Measurements from ENCODE around the gene OPA3. TPM values are rescaled to one million over a fixed set of nuclear protein-coding genes. Genes with fewer than 3 reads are reported as not detected.
A peak's percentile ranks its signal among the peaks of the same experiment; 100 is the strongest.

The OPA3 gene
- total and polyA plus RNA-seq, 4 donors: 2.0 to 8.8 (median 5.7) TPM

DNA sequence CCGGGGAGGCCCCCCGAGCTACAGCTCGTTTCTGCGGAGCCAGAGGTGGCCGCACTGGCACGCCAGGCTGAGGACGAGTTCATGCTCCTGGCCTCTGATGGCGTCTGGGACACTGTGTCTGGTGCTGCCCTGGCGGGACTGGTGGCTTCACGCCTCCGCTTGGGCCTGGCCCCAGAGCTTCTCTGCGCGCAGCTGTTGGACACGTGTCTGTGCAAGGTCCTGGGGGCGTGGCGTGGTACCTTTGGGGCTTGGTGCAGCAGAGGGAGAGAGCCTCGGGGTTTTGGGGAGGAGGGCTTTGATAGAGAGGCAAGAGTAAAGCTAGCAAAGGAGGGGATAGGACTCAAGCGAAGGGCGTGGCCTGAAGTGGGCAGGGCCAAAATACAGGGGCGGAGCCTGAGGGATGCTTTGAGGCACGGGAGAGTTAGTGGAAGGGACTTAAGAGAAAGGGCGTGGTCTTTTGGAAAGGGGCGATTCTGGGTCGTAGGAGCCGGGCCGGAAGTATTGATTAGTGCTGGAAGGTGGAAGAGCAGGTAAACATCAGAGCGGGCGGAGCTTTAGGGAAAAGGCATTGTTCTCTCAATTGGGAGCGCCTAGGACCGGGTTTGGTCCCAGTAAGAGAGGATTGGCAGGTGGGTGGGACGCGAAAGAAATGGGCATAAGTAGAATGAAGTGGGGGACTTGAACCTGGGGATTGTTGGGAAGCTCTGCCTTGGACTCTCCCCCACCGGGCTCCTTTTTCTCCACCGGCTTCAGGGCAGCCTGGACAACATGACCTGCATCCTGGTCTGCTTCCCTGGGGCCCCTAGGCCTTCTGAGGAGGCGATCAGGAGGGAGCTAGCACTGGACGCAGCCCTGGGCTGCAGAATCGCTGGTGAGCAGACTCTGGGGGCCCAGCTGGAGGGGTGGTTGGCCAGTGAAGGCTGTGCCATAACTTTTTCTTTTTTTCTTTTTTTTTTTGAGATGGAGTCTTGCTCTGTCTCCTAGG is 85.1 kb downstream of the OPA3 start:
- ATAC-seq (ENCODE audit: low FRiP score) (no peak), DNase-seq (peak in 1 of 2 donors; percentile 71)
- intact Hi-C loops (cut with DNase I): no loop called here
- WGBS, 2 donors: 10 to 11% methylated on average over 37 of the region's 37 CpGs
- no peaks in the 10 kb centered on the region for H3K4me1 ChIP-seq (ENCODE audit: control insufficient read depth in 1 of 2, insufficient read depth in 2 of 2, low read length in 2 of 2)
- H3K9me3 ChIP-seq (ENCODE audit: control insufficient read depth, low read length): no peaks in the 10 kb centered on the region
- H3K27me3 ChIP-seq (ENCODE audit: control insufficient read depth in 1 of 2, insufficient read depth in 2 of 2, low read length in 1 of 2): no peaks in the 10 kb centered on the region
- no peak overlapping the region for H3K27ac ChIP-seq (ENCODE audit: low read depth in 1 of 2, low read length in 2 of 2)
- no peaks in the 10 kb centered on the region for H3K36me3 ChIP-seq (ENCODE audit: control insufficient read depth in 1 of 2, insufficient read depth in 2 of 2, low read length in 1 of 2)
- no peak overlapping the region for H3K4me3 ChIP-seq (ENCODE audit: low read length in 2 of 2)

DNA sequence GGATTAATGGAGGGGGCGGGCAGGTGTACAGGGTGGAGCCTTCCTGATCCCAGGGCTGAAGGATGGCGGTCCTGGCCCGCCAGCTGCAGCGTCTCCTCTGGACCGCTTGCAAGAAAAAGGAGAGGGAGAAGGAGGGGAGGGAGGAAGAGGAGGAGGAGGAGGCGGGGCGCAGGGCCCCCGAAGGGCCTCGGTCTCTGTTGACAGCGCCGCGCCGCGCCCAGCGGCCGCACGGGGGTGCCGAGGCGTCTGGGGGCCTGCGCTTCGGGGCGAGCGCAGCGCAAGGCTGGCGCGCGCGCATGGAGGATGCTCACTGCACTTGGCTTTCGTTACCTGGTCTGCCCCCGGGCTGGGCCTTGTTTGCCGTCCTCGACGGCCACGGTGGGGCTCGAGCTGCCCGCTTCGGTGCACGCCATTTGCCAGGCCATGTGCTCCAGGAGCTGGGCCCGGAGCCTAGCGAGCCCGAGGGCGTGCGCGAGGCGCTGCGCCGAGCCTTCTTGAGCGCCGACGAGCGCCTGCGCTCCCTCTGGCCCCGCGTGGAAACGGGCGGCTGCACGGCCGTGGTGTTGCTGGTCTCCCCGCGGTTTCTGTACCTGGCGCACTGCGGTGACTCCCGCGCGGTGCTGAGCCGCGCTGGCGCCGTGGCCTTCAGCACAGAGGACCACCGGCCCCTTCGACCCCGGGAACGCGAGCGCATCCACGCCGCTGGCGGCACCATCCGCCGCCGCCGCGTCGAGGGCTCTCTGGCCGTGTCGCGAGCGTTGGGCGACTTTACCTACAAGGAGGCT is 86.0 kb downstream of the OPA3 start, which contains the start of gene PPM1N:
TSS of gene PPM1N (plus strand) at position 33 of the 785 bp plus-strand sequence. CDS start at position 63, 30 bp downstream.
- no peaks in the 10 kb centered on the region for H3K9me3 ChIP-seq (ENCODE audit: control insufficient read depth, low read length)
- no peak within 1 kb of the TSS for H3K4me3 ChIP-seq (ENCODE audit: low read length in 2 of 2)
- no peaks in the 10 kb centered on the region for H3K27me3 ChIP-seq (ENCODE audit: control insufficient read depth in 1 of 2, insufficient read depth in 2 of 2, low read length in 1 of 2)
- ATAC-seq (ENCODE audit: low FRiP score) (no peak), DNase-seq (no peak)
- H3K36me3 ChIP-seq (ENCODE audit: control insufficient read depth in 1 of 2, insufficient read depth in 2 of 2, low read length in 1 of 2): no peaks in the 10 kb centered on the region
- no peak within 1 kb of the TSS for H3K27ac ChIP-seq (ENCODE audit: low read depth in 1 of 2, low read length in 2 of 2)
- no peaks in the 10 kb centered on the region for H3K4me1 ChIP-seq (ENCODE audit: control insufficient read depth in 1 of 2, insufficient read depth in 2 of 2, low read length in 2 of 2)
- 2% methylated on average over 76 to 89 of the region's 89 CpGs for WGBS, 2 donors
- intact Hi-C loops (cut with DNase I): no loop called here

DNA sequence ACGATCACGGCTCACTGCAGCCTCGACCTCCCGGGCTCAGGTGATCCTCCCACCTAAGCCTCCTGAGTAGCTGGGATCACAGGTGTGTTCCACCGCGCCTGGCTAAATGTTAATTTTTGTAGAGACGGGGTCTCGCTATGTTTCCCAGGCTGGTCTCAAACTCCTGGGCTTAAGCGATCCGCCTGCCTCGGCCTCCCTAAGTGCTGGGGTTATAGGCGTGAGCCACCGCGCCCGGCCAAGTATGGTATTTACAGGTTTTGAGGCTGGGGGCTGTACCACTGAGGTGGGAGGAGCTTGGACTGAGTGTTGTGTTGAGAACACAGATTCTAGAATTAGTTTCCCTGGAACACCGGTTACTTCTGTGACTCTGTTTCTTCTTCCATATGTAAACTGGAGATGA is 86.8 kb downstream of the OPA3 start:
- WGBS, 2 donors: 17 to 23% methylated on average over 16 of the region's 16 CpGs
- H3K4me3 ChIP-seq (ENCODE audit: low read length in 2 of 2): no peak overlapping the region
- ATAC-seq (ENCODE audit: low FRiP score) (no peak), DNase-seq (no peak)
- H3K36me3 ChIP-seq (ENCODE audit: control insufficient read depth in 1 of 2, insufficient read depth in 2 of 2, low read length in 1 of 2): no peaks in the 10 kb centered on the region
- no peaks in the 10 kb centered on the region for H3K27me3 ChIP-seq (ENCODE audit: control insufficient read depth in 1 of 2, insufficient read depth in 2 of 2, low read length in 1 of 2)
- intact Hi-C loops (cut with DNase I): no loop called here
- H3K27ac ChIP-seq (ENCODE audit: low read depth in 1 of 2, low read length in 2 of 2): no peak overlapping the region
- H3K9me3 ChIP-seq (ENCODE audit: control insufficient read depth, low read length): no peaks in the 10 kb centered on the region
- no peaks in the 10 kb centered on the region for H3K4me1 ChIP-seq (ENCODE audit: control insufficient read depth in 1 of 2, insufficient read depth in 2 of 2, low read length in 2 of 2)

DNA sequence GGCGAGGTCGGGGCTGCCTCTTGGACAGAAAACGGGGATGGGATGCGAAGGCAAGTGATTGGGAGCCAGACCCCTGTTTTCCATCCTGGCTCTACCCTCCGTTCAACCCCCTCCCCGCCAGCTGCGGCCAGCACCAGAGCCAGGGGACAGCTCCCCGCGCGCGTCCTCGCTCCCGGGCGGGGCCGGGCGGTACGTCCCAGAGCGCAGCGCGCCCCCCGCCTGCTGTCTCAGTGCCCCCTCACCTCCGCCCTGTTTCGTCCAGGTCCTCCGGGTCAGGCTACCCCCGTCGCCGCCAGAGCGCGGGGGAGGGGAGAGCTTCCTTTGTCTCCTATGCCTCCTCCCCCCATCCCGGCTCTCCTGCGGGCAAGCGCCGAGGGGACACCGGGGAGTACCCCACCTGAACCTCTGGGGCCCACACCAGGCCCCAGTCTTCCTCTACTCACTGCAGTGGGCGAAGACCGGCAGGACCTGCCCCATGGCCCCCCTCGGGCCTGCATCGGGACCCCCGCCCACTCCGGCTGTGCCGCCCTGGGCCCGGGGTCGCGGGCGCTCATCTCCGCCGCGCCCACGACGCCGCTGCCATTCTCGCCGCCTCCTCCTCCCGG is 88.2 kb downstream of the OPA3 start:
- no peaks in the 10 kb centered on the region for H3K4me1 ChIP-seq (ENCODE audit: control insufficient read depth in 1 of 2, insufficient read depth in 2 of 2, low read length in 2 of 2)
- 1% methylated on average over 40 to 54 of the region's 54 CpGs for WGBS, 2 donors
- DNase-seq: peak in 1 of 2 donors; percentile 85

DNA sequence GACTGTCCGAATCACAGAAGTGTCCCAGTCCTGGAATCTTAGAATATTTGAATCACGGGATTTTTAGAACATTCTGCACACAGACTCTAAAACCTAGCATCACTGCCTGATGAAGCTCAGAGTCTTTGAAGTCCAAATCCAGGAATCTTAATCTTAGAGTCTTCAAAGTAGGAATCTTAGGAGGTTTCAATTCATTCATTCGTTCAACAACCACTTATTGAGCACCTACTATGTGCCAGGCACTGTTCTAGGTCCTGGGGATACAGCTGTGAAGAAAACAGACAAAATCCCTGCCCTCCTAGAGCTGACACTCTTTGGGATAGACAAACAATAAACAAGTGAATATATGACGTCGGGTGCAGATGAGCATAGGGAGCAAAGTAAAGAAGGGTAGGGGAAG is 89.4 kb downstream of the OPA3 start:
- intact Hi-C loops (cut with DNase I): no loop called here
- no peaks in the 10 kb centered on the region for H3K4me1 ChIP-seq (ENCODE audit: control insufficient read depth in 1 of 2, insufficient read depth in 2 of 2, low read length in 2 of 2)
- DNase-seq: no peak

More for the DNA sequence above, 88.2 kb downstream of the OPA3 start:
- H3K27ac ChIP-seq (ENCODE audit: low read depth in 1 of 2, low read length in 2 of 2): no peak overlapping the region
- peak overlapping the region; percentile 40 to 56 for H3K4me3 ChIP-seq (ENCODE audit: low read length in 2 of 2)
- no peaks in the 10 kb centered on the region for H3K27me3 ChIP-seq (ENCODE audit: control insufficient read depth in 1 of 2, insufficient read depth in 2 of 2, low read length in 1 of 2)
- peak; percentile 24 for ATAC-seq (ENCODE audit: low FRiP score)
- intact Hi-C loops (cut with DNase I): no loop called here
- no peaks in the 10 kb centered on the region for H3K36me3 ChIP-seq (ENCODE audit: control insufficient read depth in 1 of 2, insufficient read depth in 2 of 2, low read length in 1 of 2)
- no peaks in the 10 kb centered on the region for H3K9me3 ChIP-seq (ENCODE audit: control insufficient read depth, low read length)

DNA sequence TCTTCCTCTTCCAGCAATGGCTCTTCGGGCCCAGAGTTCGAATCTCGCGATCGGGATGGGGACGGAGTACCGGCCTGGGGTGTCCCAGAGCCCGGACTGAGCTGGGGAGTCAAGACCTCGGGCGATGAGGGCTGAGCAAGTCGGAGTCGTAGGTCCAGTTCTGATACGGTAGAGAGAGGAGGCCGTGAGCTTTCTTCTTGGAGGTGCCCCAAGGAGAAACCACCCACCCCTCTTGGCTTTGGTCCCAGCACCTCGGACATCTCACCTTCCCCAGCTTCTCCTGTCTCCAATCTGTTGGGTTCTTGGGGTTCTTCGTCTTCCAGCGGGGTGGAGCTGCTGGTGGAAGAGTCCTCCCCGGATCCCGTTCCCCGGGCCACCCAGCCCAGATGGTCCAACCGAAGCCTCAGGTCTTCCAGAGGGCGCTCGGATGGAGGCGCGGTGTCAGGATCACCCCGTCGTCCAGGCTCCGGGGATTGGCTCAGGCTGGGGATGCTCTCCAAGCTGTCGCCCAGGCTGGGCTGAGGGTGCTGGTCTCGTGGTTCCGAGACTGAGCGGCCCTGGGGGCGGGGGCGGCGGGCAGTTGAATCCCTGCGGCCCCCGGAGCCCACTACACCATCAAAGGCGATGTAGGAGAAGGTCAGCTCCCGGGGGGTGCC is 90.2 kb downstream of the OPA3 start:
- Histone ChIP-seq H3K27ac (ENCODE audit: low read depth in 1 of 2, low read length in 2 of 2) (no peak overlapping the region), H3K4me1 (ENCODE audit: control insufficient read depth in 1 of 2, insufficient read depth in 2 of 2, low read length in 2 of 2) (no peaks in the 10 kb centered on the region), H3K4me3 (ENCODE audit: low read length in 2 of 2) (no peak overlapping the region), H3K27me3 (ENCODE audit: control insufficient read depth in 1 of 2, insufficient read depth in 2 of 2, low read length in 1 of 2) (no peaks in the 10 kb centered on the region), H3K36me3 (ENCODE audit: control insufficient read depth in 1 of 2, insufficient read depth in 2 of 2, low read length in 1 of 2) (no peaks in the 10 kb centered on the region), H3K9me3 (ENCODE audit: control insufficient read depth, low read length) (no peaks in the 10 kb centered on the region)
- no peak for DNase-seq
- ATAC-seq (ENCODE audit: low FRiP score): no peak
- 94 to 95% methylated on average over 39 of the region's 39 CpGs for WGBS, 2 donors
- intact Hi-C loops (cut with DNase I): no loop called here

More for the DNA sequence above, 89.4 kb downstream of the OPA3 start:
- Histone ChIP-seq H3K27me3 (ENCODE audit: control insufficient read depth in 1 of 2, insufficient read depth in 2 of 2, low read length in 1 of 2) (no peaks in the 10 kb centered on the region), H3K27ac (ENCODE audit: low read depth in 1 of 2, low read length in 2 of 2) (no peak overlapping the region), H3K4me3 (ENCODE audit: low read length in 2 of 2) (no peak overlapping the region), H3K9me3 (ENCODE audit: control insufficient read depth, low read length) (no peaks in the 10 kb centered on the region), H3K36me3 (ENCODE audit: control insufficient read depth in 1 of 2, insufficient read depth in 2 of 2, low read length in 1 of 2) (no peaks in the 10 kb centered on the region)
- no peak for ATAC-seq (ENCODE audit: low FRiP score)
- WGBS, 2 donors: 84 to 85% methylated on average over 5 of the region's 5 CpGs

DNA sequence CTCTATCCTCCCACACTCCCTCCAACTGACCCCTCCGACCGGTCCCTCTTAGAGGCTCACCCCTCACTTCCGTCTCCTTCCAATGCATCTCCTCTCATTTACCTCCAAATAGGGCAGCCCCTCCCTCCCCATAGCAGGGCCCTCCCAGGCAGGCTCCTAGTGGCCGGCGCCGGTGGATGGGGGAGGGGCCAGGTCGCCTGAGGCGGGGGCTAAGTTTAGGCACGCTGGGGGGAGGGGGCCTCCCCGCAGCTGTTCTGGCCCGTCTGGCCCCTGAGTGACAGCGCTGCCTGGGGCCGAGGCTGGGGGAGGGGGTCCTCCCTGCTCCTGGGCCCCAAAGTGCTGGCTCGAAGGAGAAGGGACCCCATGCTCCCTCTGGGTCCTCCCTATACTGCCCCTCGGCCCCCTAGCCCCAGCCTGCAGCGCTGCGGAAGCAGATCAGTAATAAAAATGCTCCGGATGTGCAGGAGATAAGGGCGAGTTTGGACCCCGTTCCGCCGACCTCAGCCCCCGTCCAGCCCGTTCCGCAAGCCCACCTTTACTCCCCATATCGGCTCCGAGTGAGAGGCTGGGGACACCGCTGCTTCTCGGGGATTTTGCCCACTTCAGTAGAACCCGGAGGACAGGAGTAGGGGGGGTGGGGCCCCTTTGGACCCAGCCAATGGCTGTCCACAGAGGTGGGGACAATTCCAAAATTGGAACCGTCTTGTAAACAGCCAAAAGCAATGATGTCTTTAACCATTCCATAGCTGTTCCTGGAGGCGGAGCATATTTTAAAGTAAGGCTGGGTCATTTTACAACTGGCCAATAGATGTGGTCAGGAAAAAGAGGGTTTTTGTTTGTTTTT is 91.8 kb downstream of the OPA3 start:
- Histone ChIP-seq H3K9me3 (ENCODE audit: control insufficient read depth, low read length) (no peaks in the 10 kb centered on the region), H3K4me3 (ENCODE audit: low read length in 2 of 2) (peak overlapping the region; percentile 35 to 43), H3K27me3 (ENCODE audit: control insufficient read depth in 1 of 2, insufficient read depth in 2 of 2, low read length in 1 of 2) (no peaks in the 10 kb centered on the region), H3K27ac (ENCODE audit: low read depth in 1 of 2, low read length in 2 of 2) (no peak overlapping the region), H3K36me3 (ENCODE audit: control insufficient read depth in 1 of 2, insufficient read depth in 2 of 2, low read length in 1 of 2) (no peaks in the 10 kb centered on the region), H3K4me1 (ENCODE audit: control insufficient read depth in 1 of 2, insufficient read depth in 2 of 2, low read length in 2 of 2) (no peaks in the 10 kb centered on the region)
- intact Hi-C loops (cut with DNase I): no loop called here
- DNase-seq (no peak), ATAC-seq (ENCODE audit: low FRiP score) (peak; percentile 61)
- 2 to 3% methylated on average over 31 to 32 of the region's 32 CpGs for WGBS, 2 donors
